ENCODE data around the gene IFT80. TPM values are rescaled to one million over a fixed set of nuclear protein-coding genes. Genes with fewer than 3 reads are reported as not detected.

Gene IFT80
- total and polyA plus RNA-seq, 10 of the 15 experiments (the other 5 are each of a cell fraction or from before 2014, with no cell fraction given) = 6.5 to 21.5 (median 14.1) TPM

- Histone ChIP-seq H4K20me1 (ENCODE audit: control insufficient read depth, insufficient read depth) (no peaks in the 10 kb centered on the region), H3K79me2 (ENCODE audit: control insufficient read depth, insufficient read depth, low read length) (peaks cover 88% of the 10 kb centered on the region), H3K4me2 (ENCODE audit: control insufficient read depth, insufficient read depth) (peak overlapping the region; percentile 83), H3K4me3 (peak overlapping the region; percentile 99), H2AFZ (ENCODE audit: control insufficient read depth, low read depth, low read length) (no peak overlapping the region; the same call in 1 of the 2 replicates), H3K36me3 (ENCODE audit: control insufficient read depth in 2 of 2, insufficient read depth in 2 of 2, low read length in 1 of 2) (no peaks in the 10 kb centered on the region; a peak in 1 of 4 replicates), H3K9me3 (replicated peaks; ENCODE audit: control insufficient read depth, insufficient read depth, low read length) (no peaks in the 10 kb centered on the region), H3K27me3 (replicated peaks in 1 of 2; ENCODE audit: control insufficient read depth in 2 of 2, insufficient read depth in 2 of 2, low read length in 1 of 2) (no peaks in the 10 kb centered on the region), H3K27ac (ENCODE audit: control insufficient read depth, insufficient read depth) (peak overlapping the region; percentile 90), H3K9ac (ENCODE audit: control insufficient read depth, insufficient read depth, low read length) (peak overlapping the region; percentile 98), H3K4me1 (ENCODE audit: control insufficient read depth, insufficient read depth, low read length) (no peaks in the 10 kb centered on the region)
- ChIA-PET POLR2A (interaction anchor here (0.6 to 1.4 kb wide), 6 partner anchors 10 to 97 kb away, joined by 3 to 11 read pairs (median 4); partner anchors contain the start of gene TRIM59), RAD21 (ENCODE audit: unreplicated experiment) (interaction anchor here (1.3 to 2.7 kb wide), 3 partner anchors 9 to 48 kb away, joined by 4 to 14 read pairs (median 4); partner anchors contain the start of gene TRIM59), SMC1A (ENCODE audit: uncharacterized antibody, unreplicated experiment) (interaction anchor here (1.2 to 5.0 kb wide), 5 partner anchors 8 to 48 kb away, joined by 3 to 33 read pairs (median 6); partner anchors contain the start of gene TRIM59), CTCF (interaction anchor here (0.7 to 3.5 kb wide), 5 partner anchors 12 to 516 kb away, joined by 3 to 29 read pairs (median 3); partner anchors contain the start of gene TRIM59)
- DNase-seq (ENCODE audit: low read depth, low spot score) = no peak
- in situ Hi-C loops (cut with MboI) = no loop called here
- 2% methylated on average over 16 of the region's 16 CpGs for WGBS (ENCODE audit: insufficient coverage, insufficient replicate concordance, low lambda C conversion rate, missing lambda C conversion rate)
- intact Hi-C loops (cut with micrococcal nuclease; ENCODE audit: unreplicated experiment) = loop anchor here (5.0 kb wide), 1 partner anchor 389 kb away; no protein-coding TSS in a partner anchor
- no peak for FAIRE-seq
- peak; percentile 11; the same call in 2 of the 3 replicates for ATAC-seq
- BruUV-seq (replicated peaks) = TSS peak; percentile 54
- peak; percentile 49; the same call in 1 of the 2 replicates for TF ChIP-seq E2F4 (IDR thresholded peaks at IDR 0.05; ENCODE audit: low read depth, low read length)
- TF ChIP-seq MYB (IDR thresholded peaks at IDR 0.05; ENCODE audit: borderline replicate concordance, low read depth, low read length) = no peak
- TF ChIP-seq KLF5 (IDR thresholded peaks at IDR 0.05; ENCODE audit: partially characterized antibody) = no peak
Measured at GRCh38 chr3:160401291-160402095, 2.5 kb upstream of the IFT80 start.

Data from GM12878 (cell line).